BE2C (cell line): ENCODE measurements around the gene SORBS1.

Experiments used
- DNase-seq: peaks from one replicate; pipeline ENCODE4 v3.0.0-alpha.2; 2020
- H3K27me3 ChIP-seq: fragments of 250-450 bp; sonication (Bioruptor Pico); 2 replicates; pipeline ENCODE4 v1.5.1; 2020; ENCODE audit warnings: mild to moderate bottlenecking
- H3K36me3 ChIP-seq: fragments of 250-450 bp; sonication (Bioruptor Pico); 2 replicates; pipeline ENCODE4 v1.5.1; 2020; ENCODE audit warnings: mild to moderate bottlenecking
- H3K4me1 ChIP-seq: fragments of 250-450 bp; sonication (Bioruptor Pico); 2 replicates; pipeline ENCODE4 v1.5.1; 2020
- H3K4me3 ChIP-seq: 2 replicates; pipeline ENCODE4 v1.5.1; 2011; ENCODE audit warnings: low read depth, low read length
- H3K9me3 ChIP-seq: fragments of 250-450 bp; sonication (Bioruptor Pico); 2 replicates; pipeline ENCODE4 v1.5.1; 2020
- CTCF ChIP-seq: IDR thresholded peaks from 2 replicates; pipeline ENCODE4 v1.5.1; 2012; ENCODE audit warnings: mild to moderate bottlenecking, low read depth, low read length

Gene SORBS1

GRCh38 chr10:95443636-95444035, 117.5 kb downstream of the SORBS1 start:
- no peaks in the 10 kb centered on the region for H3K27me3 ChIP-seq

GRCh38 chr10:95442341-95442740, 118.8 kb downstream of the SORBS1 start:
- no peaks in the 10 kb centered on the region for H3K36me3 ChIP-seq
- TF ChIP-seq CTCF: no peak
- no peak for DNase-seq
- H3K27me3 ChIP-seq: no peaks in the 10 kb centered on the region
- no peaks in the 10 kb centered on the region for H3K4me1 ChIP-seq
- H3K9me3 ChIP-seq: no peaks in the 10 kb centered on the region
- no peak overlapping the region for H3K4me3 ChIP-seq

More at GRCh38 chr10:95443636-95444035, 117.5 kb downstream of the SORBS1 start:
- H3K4me1 ChIP-seq: no peaks in the 10 kb centered on the region
- no peaks in the 10 kb centered on the region for H3K36me3 ChIP-seq
- H3K9me3 ChIP-seq: no peaks in the 10 kb centered on the region
- TF ChIP-seq CTCF: no peak
- H3K4me3 ChIP-seq: no peak overlapping the region
- DNase-seq: no peak

- Histone ChIP-seq H3K4me3 (no peak overlapping the region), H3K9me3 (no peaks in the 10 kb centered on the region), H3K4me1 (no peaks in the 10 kb centered on the region), H3K27me3 (no peaks in the 10 kb centered on the region), H3K36me3 (no peaks in the 10 kb centered on the region)
- no peak for TF ChIP-seq CTCF
- DNase-seq: no peak
Observed at GRCh38 chr10:95441547-95441923, 119.6 kb downstream of the SORBS1 start.

- Histone ChIP-seq H3K4me1 (no peaks in the 10 kb centered on the region), H3K36me3 (no peaks in the 10 kb centered on the region), H3K27me3 (no peaks in the 10 kb centered on the region), H3K9me3 (no peaks in the 10 kb centered on the region), H3K4me3 (no peak overlapping the region)
- no peak for DNase-seq
- TF ChIP-seq CTCF: no peak
Observed at GRCh38 chr10:95440756-95441546, 120.2 kb downstream of the SORBS1 start.

GRCh38 chr10:95440038-95440725, 121.0 kb downstream of the SORBS1 start:
- H3K4me1 ChIP-seq: no peaks in the 10 kb centered on the region
- H3K27me3 ChIP-seq: no peaks in the 10 kb centered on the region
- no peak for DNase-seq
- no peak for TF ChIP-seq CTCF
- H3K9me3 ChIP-seq: no peaks in the 10 kb centered on the region
- no peak overlapping the region for H3K4me3 ChIP-seq
- no peaks in the 10 kb centered on the region for H3K36me3 ChIP-seq

GRCh38 chr10:95438781-95439180, 122.4 kb downstream of the SORBS1 start:
- no peaks in the 10 kb centered on the region for H3K9me3 ChIP-seq
- no peak for DNase-seq
- TF ChIP-seq CTCF: no peak
- no peak overlapping the region for H3K4me3 ChIP-seq
- H3K36me3 ChIP-seq: no peaks in the 10 kb centered on the region
- no peaks in the 10 kb centered on the region for H3K4me1 ChIP-seq
- H3K27me3 ChIP-seq: no peaks in the 10 kb centered on the region
